ENCODE data around the gene MDFI.

Gene MDFI

GRCh38 chr6:41622206-41622988, 15.9 kb upstream of the MDFI start:
- no peak for TF ChIP-seq CTCF (IDR thresholded peaks at IDR 0.05; ENCODE audit: extremely low read depth, insufficient read depth, missing control alignments)
- in situ Hi-C loops (cut with MboI; ENCODE audit: low pct_unique_long_range_greater_than_20kb, low sequenced_read_pairs, unreplicated experiment), result no loop called here
- DNase-seq (ENCODE audit: low spot score), result no peak

GRCh38 chr6:41623330-41623729, 14.9 kb upstream of the MDFI start:
- DNase-seq (ENCODE audit: low spot score), result no peak
- no peak for TF ChIP-seq CTCF (IDR thresholded peaks at IDR 0.05; ENCODE audit: extremely low read depth, insufficient read depth, missing control alignments)
- in situ Hi-C loops (cut with MboI; ENCODE audit: low pct_unique_long_range_greater_than_20kb, low sequenced_read_pairs, unreplicated experiment), result no loop called here

- DNase-seq (ENCODE audit: low spot score), result no peak
- no peak for TF ChIP-seq CTCF (IDR thresholded peaks at IDR 0.05; ENCODE audit: extremely low read depth, insufficient read depth, missing control alignments)
- in situ Hi-C loops (cut with MboI; ENCODE audit: low pct_unique_long_range_greater_than_20kb, low sequenced_read_pairs, unreplicated experiment), result no loop called here
Observed at GRCh38 chr6:41624621-41625380, 13.5 kb upstream of the MDFI start.

GRCh38 chr6:41625442-41625841, 12.8 kb upstream of the MDFI start:
- in situ Hi-C loops (cut with MboI; ENCODE audit: low pct_unique_long_range_greater_than_20kb, low sequenced_read_pairs, unreplicated experiment), result no loop called here
- no peak for DNase-seq (ENCODE audit: low spot score)
- TF ChIP-seq CTCF (IDR thresholded peaks at IDR 0.05; ENCODE audit: extremely low read depth, insufficient read depth, missing control alignments), result no peak

GRCh38 chr6:41626022-41626421, 12.2 kb upstream of the MDFI start:
- in situ Hi-C loops (cut with MboI; ENCODE audit: low pct_unique_long_range_greater_than_20kb, low sequenced_read_pairs, unreplicated experiment), result no loop called here

GRCh38 chr6:41626917-41627316, 11.4 kb upstream of the MDFI start:
- in situ Hi-C loops (cut with MboI; ENCODE audit: low pct_unique_long_range_greater_than_20kb, low sequenced_read_pairs, unreplicated experiment), result no loop called here
- no peak for TF ChIP-seq CTCF (IDR thresholded peaks at IDR 0.05; ENCODE audit: extremely low read depth, insufficient read depth, missing control alignments)
- no peak for DNase-seq (ENCODE audit: low spot score)

More at GRCh38 chr6:41626022-41626421, 12.2 kb upstream of the MDFI start:
- DNase-seq (ENCODE audit: low spot score), result no peak
- no peak for TF ChIP-seq CTCF (IDR thresholded peaks at IDR 0.05; ENCODE audit: extremely low read depth, insufficient read depth, missing control alignments)
